ENCODE data around the gene RPL22. TPM values are rescaled to one million over a fixed set of nuclear protein-coding genes. Genes with fewer than 3 reads are reported as not detected.
A peak's percentile ranks its signal among the peaks of the same experiment; 100 is the strongest.
"Not testable (repeated sequence)": the region's sequence is repeated elsewhere in the genome, so short reads cannot be mapped to it uniquely, and the experiment has no call there.

RPL22 gene
- total and polyA plus RNA-seq, 11 donors: 63.6 to 353 (median 241) TPM

- ATAC-seq: peak; percentile 56 to 72 (median 69)
- Histone ChIP-seq H3K9me3 (no peaks in the 10 kb centered on the region), H3K4me1 (peaks cover 0 to 49% (median 33%) of the 10 kb centered on the region in 12 donors), H3K27ac (peak overlapping the region in 11 of 12 donors; percentile 7 to 80 (median 71)), H3K36me3 (peaks cover 0 to 83% (median 69%) of the 10 kb centered on the region in 9 donors), H3K27me3 (no peaks in the 10 kb centered on the region), H3K4me3 (no peak overlapping the region)
- intact Hi-C loops (cut with DNase I): loop anchor here in 1 of 10 donors (2.0 kb wide), 1 partner anchor 15 kb away; no protein-coding TSS in a partner anchor
- TF ChIP-seq CTCF (IDR thresholded peaks at IDR 0.05) (no peak), POLR2A (IDR thresholded peaks at IDR 0.05) (no peak)
- WGBS, 4 donors: 64 to 90% (median 70%) methylated on average over 13 of the region's 13 CpGs
- peak in 2 of 5 donors; percentile 77 to 80 for DNase-seq
Observed at GRCh38 chr1:6223617-6224016, 24.2 kb upstream of the RPL22 start.

- H3K9me3 ChIP-seq: no peaks in the 10 kb centered on the region
- DNase-seq: peak in 4 of 5 donors; percentile 82 to 91 (median 86)
- H3K27me3 ChIP-seq: no peaks in the 10 kb centered on the region
- H3K36me3 ChIP-seq: peaks cover 0 to 83% (median 61%) of the 10 kb centered on the region in 9 donors
- 3 to 45% (median 9%) methylated on average over 5 to 6 of the region's 6 CpGs for WGBS, 4 donors
- ATAC-seq: peak; percentile 69 to 80 (median 75)
- no peak overlapping the region for H3K4me3 ChIP-seq
- TF ChIP-seq CTCF (IDR thresholded peaks at IDR 0.05) (no peak), POLR2A (IDR thresholded peaks at IDR 0.05) (no peak)
- intact Hi-C loops (cut with DNase I): loop anchor here in 1 of 10 donors (2.0 kb wide), 1 partner anchor 14 kb away; no protein-coding TSS in a partner anchor
- H3K4me1 ChIP-seq: peaks cover 0 to 49% (median 33%) of the 10 kb centered on the region in 12 donors
- peak overlapping the region; percentile 7 to 80 (median 70) for H3K27ac ChIP-seq
Observed at GRCh38 chr1:6222636-6223035, 23.2 kb upstream of the RPL22 start.

GRCh38 chr1:6221210-6221784 is 21.9 kb upstream of the RPL22 start:
- ATAC-seq: no peak
- Histone ChIP-seq H3K36me3 (peaks cover 0 to 81% (median 49%) of the 10 kb centered on the region in 9 donors), H3K4me3 (no peak overlapping the region), H3K9me3 (no peaks in the 10 kb centered on the region), H3K27me3 (no peaks in the 10 kb centered on the region), H3K4me1 (peaks cover 0 to 49% (median 33%) of the 10 kb centered on the region in 12 donors), H3K27ac (peak overlapping the region in 4 of 12 donors; percentile 4 to 78 (median 40))
- TF ChIP-seq CTCF (IDR thresholded peaks at IDR 0.05) (no peak), POLR2A (IDR thresholded peaks at IDR 0.05) (no peak)
- intact Hi-C loops (cut with DNase I): no loop called here
- DNase-seq: no peak
- 82 to 93% (median 90%) methylated on average over 12 of the region's 12 CpGs for WGBS, 4 donors

- DNase-seq: no peak
- Histone ChIP-seq H3K27me3 (no peaks in the 10 kb centered on the region), H3K36me3 (peaks cover 0 to 81% (median 44%) of the 10 kb centered on the region in 9 donors), H3K4me1 (peaks cover 0 to 40% (median 31%) of the 10 kb centered on the region in 12 donors), H3K27ac (no peak overlapping the region), H3K9me3 (no peaks in the 10 kb centered on the region), H3K4me3 (no peak overlapping the region)
- no peak for TF ChIP-seq CTCF (IDR thresholded peaks at IDR 0.05)
- TF ChIP-seq POLR2A (IDR thresholded peaks at IDR 0.05): no peak
- ATAC-seq: no peak
- WGBS, 4 donors: 74 to 86% (median 83%) methylated on average over 8 of the region's 8 CpGs
- intact Hi-C loops (cut with DNase I): no loop called here
Observed at GRCh38 chr1:6220236-6220635, 20.8 kb upstream of the RPL22 start.

GRCh38 chr1:6219641-6220040 is 20.2 kb upstream of the RPL22 start:
- intact Hi-C loops (cut with DNase I); ATAC-seq; H3K9me3 ChIP-seq; H3K27me3 ChIP-seq; DNase-seq; H3K4me3 ChIP-seq; H3K27ac ChIP-seq: not testable (repeated sequence)
- H3K4me1 ChIP-seq: peaks cover 0 to 34% (median 27%) of the 10 kb centered on the region in 12 donors
- peaks cover 0 to 81% (median 38%) of the 10 kb centered on the region in 9 donors for H3K36me3 ChIP-seq
- WGBS, 4 donors: 86 to 97% (median 91%) methylated on average over 11 of the region's 11 CpGs

Measured in heart left ventricle (tissue), 16 donors.